Endothelial cell of umbilical vein (primary cell): ENCODE data around the gene INSIG2. TPM values are rescaled to one million over a fixed set of nuclear protein-coding genes. Genes with fewer than 3 reads are reported as not detected.

ENCODE experiments used
- BruUV-seq: library from RNA; stranded (reverse); fragments of 400-500 nt; replicated peaks from 2 replicates; lab custom pipeline; 2021; lab: Mats Ljungman, UMichigan
- CTCF ChIA-PET: fragments of 300-600, 350-600 bp; sonication (Branson Sonifier 250); formaldehyde crosslinking; loops from one replicate; lab custom pipeline; 2021; ENCODE audit warnings: antibody characterized with exemption, inconsistent platforms; lab: Charles Lee
- POLR2A ChIA-PET: fragments of 300-600, 350-600 bp; sonication (Branson Sonifier 250); formaldehyde crosslinking; loops from one replicate; lab custom pipeline; 2021; ENCODE audit warnings: antibody characterized with exemption, inconsistent platforms; lab: Charles Lee
- DNase-seq: peaks from one replicate; pipeline ENCODE4 v3.0.0-alpha.2; 2011; ENCODE audit warnings: low read depth, low spot score
- FAIRE-seq: peaks from 2 replicates; lab custom pipeline; 2011; peaks lifted over from hg19 to GRCh38; lab: Jason Lieb, UNC
- H2AFZ ChIP-seq: 2 replicates; pipeline ENCODE4 v1.6.0; 2012; ENCODE audit warnings: low read depth, low read length, control low read depth, inconsistent platforms
- H3K27ac ChIP-seq: 2 replicates; pipeline ENCODE4 v1.5.1; 2011; ENCODE audit warnings: low read depth, mild to moderate bottlenecking, control low read depth, low read length, moderate library complexity; ENCODE audit not compliant: insufficient read depth
- H3K27me3 ChIP-seq, 2 experiments: 2 replicates each; pipeline versions ENCODE4 v1.6.0 to v1.6.1; 2011; ENCODE audit warnings: low read length in 2 of 2, mixed read lengths in 1 of 2; ENCODE audit not compliant: control insufficient read depth in 2 of 2, insufficient read depth in 2 of 2
- H3K36me3 ChIP-seq, 2 experiments: 2 replicates in 1 of 2; 3 replicates in 1 of 2; pipeline ENCODE4 v1.5.1; 2011; ENCODE audit warnings: low read length in 2 of 2, mild to moderate bottlenecking in 1 of 2, moderate library complexity in 1 of 2; ENCODE audit not compliant: control insufficient read depth in 2 of 2, insufficient read depth in 2 of 2; ENCODE audit errors: extremely low read depth in 1 of 2
- H3K4me1 ChIP-seq: 3 replicates; pipeline ENCODE4 v1.5.1; 2011; ENCODE audit warnings: mild to moderate bottlenecking, low read length; ENCODE audit not compliant: control insufficient read depth, insufficient read depth; ENCODE audit errors: extremely low read depth
- H3K4me2 ChIP-seq: 2 replicates; pipeline ENCODE4 v1.6.1; 2011; ENCODE audit warnings: low read length, control low read depth, mixed read lengths; ENCODE audit not compliant: insufficient read depth
- H3K4me3 ChIP-seq, 3 experiments: fragments of 200-600 bp in 1 of 3; sonication (generic), shearing (Covaris generic) in 1 of 3; replicated peaks in 1 of 3; 2 replicates each; pipeline ENCODE4 v1.5.1; 2011 to 2016; ENCODE audit warnings: control low read depth in 3 of 3, low read length in 3 of 3, mild to moderate bottlenecking in 2 of 3, inconsistent platforms in 1 of 3, low read depth in 1 of 3, moderate library complexity in 1 of 3; ENCODE audit not compliant: insufficient read depth in 1 of 3
- H3K79me2 ChIP-seq: 2 replicates; pipeline ENCODE4 v1.6.0; 2012; ENCODE audit warnings: low read length, inconsistent platforms; ENCODE audit not compliant: control insufficient read depth, insufficient read depth
- H3K9ac ChIP-seq: replicated peaks from 2 replicates; pipeline ENCODE3; 2011; ENCODE audit warnings: low read length, control low read depth; ENCODE audit not compliant: insufficient read depth; ENCODE audit errors: extremely low read depth
- H3K9me1 ChIP-seq: replicated peaks from 3 replicates; pipeline ENCODE4 v1.6.0; 2011; ENCODE audit warnings: mild to moderate bottlenecking, low read length; ENCODE audit not compliant: control insufficient read depth, insufficient read depth; ENCODE audit errors: extremely low read depth
- H3K9me3 ChIP-seq: replicated peaks from 2 replicates; pipeline ENCODE4 v1.5.1; 2012; ENCODE audit warnings: low read length, inconsistent platforms; ENCODE audit not compliant: control insufficient read depth, insufficient read depth
- H4K20me1 ChIP-seq: replicated peaks from 2 replicates; pipeline ENCODE3; 2011; ENCODE audit warnings: mild to moderate bottlenecking, low read length; ENCODE audit not compliant: control insufficient read depth, insufficient read depth; ENCODE audit errors: extremely low read depth
- EZH2 ChIP-seq: IDR thresholded peaks from 2 replicates; pipeline ENCODE4 v1.6.1; 2012; ENCODE audit warnings: borderline replicate concordance, low read depth, mild to moderate bottlenecking, moderate library complexity, low read length, inconsistent platforms; ENCODE audit not compliant: severe bottlenecking
- FOS ChIP-seq: IDR thresholded peaks from 2 replicates; pipeline ENCODE4 v1.6.1; 2011; ENCODE audit warnings: mild to moderate bottlenecking, low read length, moderate library complexity, borderline replicate concordance; ENCODE audit not compliant: insufficient read depth
- GATA2 ChIP-seq: IDR thresholded peaks from 2 replicates; pipeline ENCODE4 v1.7.0; 2011; ENCODE audit warnings: low read depth, mild to moderate bottlenecking, moderate library complexity, mixed read lengths, low read length; ENCODE audit not compliant: insufficient read length, insufficient read depth
- JUN ChIP-seq: IDR thresholded peaks from 2 replicates; pipeline ENCODE4 v1.6.1; 2011; ENCODE audit warnings: borderline replicate concordance, low read depth; ENCODE audit not compliant: insufficient read length, insufficient read depth
- MAX ChIP-seq: IDR thresholded peaks from 2 replicates; pipeline ENCODE4 v1.6.1; 2011; ENCODE audit not compliant: insufficient read depth, insufficient read length
- MYC ChIP-seq: IDR thresholded peaks from one replicate; pipeline ENCODE4 v1.6.1; 2011; ENCODE audit warnings: mild to moderate bottlenecking, low read depth, low read length
- POLR2A ChIP-seq: IDR thresholded peaks from 2 replicates; pipeline ENCODE4 v1.6.1; 2012; ENCODE audit warnings: low read depth, mild to moderate bottlenecking, control low read depth, low read length
- POLR2AphosphoS5 ChIP-seq: IDR thresholded peaks from 2 replicates; pipeline ENCODE4 v1.6.1; 2012; ENCODE audit warnings: low read depth, mild to moderate bottlenecking, control low read depth, low read length, moderate library complexity; ENCODE audit not compliant: insufficient read depth
- dilution Hi-C: fragments of 300-500 bp; cut with MboI; formaldehyde crosslinking; loops from one replicate; pipeline ENCODE4 v1.15.0; 2019; ENCODE audit warnings: low sequenced_read_pairs; ENCODE audit not compliant: extremely low pct_ligation_motif_present
- intact Hi-C: fragments of 100-400 bp; cut with micrococcal nuclease; formaldehyde crosslinking; loops from one replicate; pipeline ENCODE4 v1.10.0; 2022
- polyA plus RNA-seq, 4 experiments: library from polyadenylated mRNA; depleted of rRNA in 3 of 4; stranded (reverse) in 3 of 4; unstranded in 1 of 4; fragments of >200 nt; gene quantifications; 2 replicates each; pipeline versions ENCODE4 v1.2.1 to v1.2.3, GENCODE V29; 2011 to 2012; ENCODE audit warnings: missing spikeins in 1 of 4
- total RNA-seq: library from RNA; stranded (reverse); gene quantifications from 2 replicates; pipeline ENCODE4 v1.2.3, GENCODE V29; 2021
- TF ChIP-seq, protein P1 (sequence below), 2 donors: IDR thresholded peaks; 1 replicate in 1 of 2; 2 replicates in 1 of 2; pipeline ENCODE4 v1.5.1; 2011; ENCODE audit warnings: low read length in 2 of 2, mild to moderate bottlenecking in 2 of 2, moderate library complexity in 2 of 2, control low read depth in 1 of 2, inconsistent platforms in 1 of 2, low read depth in 1 of 2; ENCODE audit not compliant: insufficient read depth in 1 of 2; ENCODE audit errors: extremely low read depth in 1 of 2

The INSIG2 gene
- total and polyA plus RNA-seq, 2 donors (not counting 3 experiments of a cell fraction or from before 2014, with no cell fraction given), result 24.1 to 26.9 TPM

DNA sequence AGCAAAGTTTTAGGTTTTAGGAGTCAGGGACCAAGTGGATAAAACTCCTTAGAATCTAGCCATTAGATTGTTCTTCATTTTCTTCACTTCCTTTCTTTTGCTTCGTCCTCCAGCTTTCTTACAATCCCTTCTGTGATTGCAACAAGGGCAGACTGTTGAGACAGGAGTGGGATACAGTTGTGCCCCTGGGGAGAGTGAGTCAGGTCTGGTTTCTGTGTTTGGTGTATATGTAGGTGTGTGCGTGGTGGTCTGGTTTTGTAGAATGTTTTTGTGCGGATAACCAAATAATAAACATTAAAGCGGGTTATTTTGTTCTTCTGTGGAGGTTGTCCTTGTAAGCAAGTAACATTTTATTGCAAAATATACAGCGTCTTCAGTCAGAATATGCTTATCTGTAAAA lies 7.3 kb downstream of the INSIG2 start:
- no TSS peak for BruUV-seq
- no peak for TF ChIP-seq GATA2
- TF ChIP-seq MYC, result no peak
- no peak for TF ChIP-seq FOS
- TF ChIP-seq MAX, result no peak
- TF ChIP-seq, protein P1, sequence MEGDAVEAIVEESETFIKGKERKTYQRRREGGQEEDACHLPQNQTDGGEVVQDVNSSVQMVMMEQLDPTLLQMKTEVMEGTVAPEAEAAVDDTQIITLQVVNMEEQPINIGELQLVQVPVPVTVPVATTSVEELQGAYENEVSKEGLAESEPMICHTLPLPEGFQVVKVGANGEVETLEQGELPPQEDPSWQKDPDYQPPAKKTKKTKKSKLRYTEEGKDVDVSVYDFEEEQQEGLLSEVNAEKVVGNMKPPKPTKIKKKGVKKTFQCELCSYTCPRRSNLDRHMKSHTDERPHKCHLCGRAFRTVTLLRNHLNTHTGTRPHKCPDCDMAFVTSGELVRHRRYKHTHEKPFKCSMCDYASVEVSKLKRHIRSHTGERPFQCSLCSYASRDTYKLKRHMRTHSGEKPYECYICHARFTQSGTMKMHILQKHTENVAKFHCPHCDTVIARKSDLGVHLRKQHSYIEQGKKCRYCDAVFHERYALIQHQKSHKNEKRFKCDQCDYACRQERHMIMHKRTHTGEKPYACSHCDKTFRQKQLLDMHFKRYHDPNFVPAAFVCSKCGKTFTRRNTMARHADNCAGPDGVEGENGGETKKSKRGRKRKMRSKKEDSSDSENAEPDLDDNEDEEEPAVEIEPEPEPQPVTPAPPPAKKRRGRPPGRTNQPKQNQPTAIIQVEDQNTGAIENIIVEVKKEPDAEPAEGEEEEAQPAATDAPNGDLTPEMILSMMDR (IDR thresholded peaks at IDR 0.05; ENCODE audit: extremely low read depth in 1 of 2, insufficient read depth in 1 of 2, low read depth in 1 of 2, low read length in 2 of 2), result no peak
- no peak for TF ChIP-seq EZH2
- no peak for TF ChIP-seq POLR2AphosphoS5
- no peak for TF ChIP-seq JUN
- no peak for TF ChIP-seq POLR2A
- Histone ChIP-seq H3K27me3 (no peaks in the 10 kb centered on the region), H3K4me3 (no peak overlapping the region), H3K79me2 (peaks cover 67% of the 10 kb centered on the region), H3K9me3 (no peaks in the 10 kb centered on the region), H2AFZ (no peak overlapping the region), H3K36me3 (peaks cover 0 to 2% of the 10 kb centered on the region in 2 experiments), H3K27ac (no peak overlapping the region), H4K20me1 (peaks cover 5% of the 10 kb centered on the region), H3K4me2 (no peak overlapping the region), H3K4me1 (peaks cover 13% of the 10 kb centered on the region), H3K9ac (no peak overlapping the region), H3K9me1 (no peaks in the 10 kb centered on the region)
- DNase-seq, result no peak
- dilution Hi-C loops (no loop called here), intact Hi-C loops (no loop called here)
- CTCF ChIA-PET, result no interaction called here
- no peak for FAIRE-seq
- POLR2A ChIA-PET, result no interaction called here
